K562 (cell line): ENCODE measurements around the gene HGS. TPM values are rescaled to one million over a fixed set of nuclear protein-coding genes. Genes with fewer than 3 reads are reported as not detected.

Experiments used
- ARID2 ChIP-seq: fragments of 450-650 bp; IDR thresholded peaks from 2 replicates; pipeline ENCODE4 v1.6.1; 2017; ENCODE audit warnings: antibody characterized with exemption, mild to moderate bottlenecking
- ATF7 ChIP-seq: fragments of 450-650 bp; IDR thresholded peaks from 2 replicates; pipeline ENCODE4 v1.7.1; 2014; ENCODE audit warnings: mild to moderate bottlenecking, moderate library complexity
- DIDO1 ChIP-seq: fragments of 450-650 bp; IDR thresholded peaks from 2 replicates; pipeline ENCODE4 v1.6.1; 2016; ENCODE audit warnings: low read depth, missing biosample characterization, missing genetic modification characterization
- FOXA1 ChIP-seq: fragments of 450-650 bp; IDR thresholded peaks from 2 replicates; pipeline ENCODE4 v1.6.1; 2016; ENCODE audit warnings: mild to moderate bottlenecking, borderline replicate concordance
- GTF2A2 ChIP-seq: IDR thresholded peaks from 2 replicates; pipeline ENCODE4 v1.6.1; 2016; ENCODE audit warnings: mild to moderate bottlenecking, missing genetic modification characterization, missing compliant biosample characterization
- HNRNPLL ChIP-seq: fragments of 200-400 bp; formaldehyde crosslinking; IDR thresholded peaks from 2 replicates; pipeline ENCODE4 v1.6.1; 2017; ENCODE audit warnings: low read length, low read depth, mild to moderate bottlenecking; ENCODE audit not compliant: poor library complexity, severe bottlenecking
- MCM3 ChIP-seq: fragments of 450-650 bp; IDR thresholded peaks from 2 replicates; pipeline ENCODE4 v1.6.1; 2016
- MCM7 ChIP-seq, 2 experiments: fragments of 450-650 bp; IDR thresholded peaks; 2 replicates each; pipeline ENCODE4 v1.6.1; 2016 to 2018
- MEIS2 ChIP-seq: fragments of 450-650 bp; IDR thresholded peaks from 2 replicates; pipeline ENCODE4 v1.6.1; 2014; ENCODE audit warnings: mild to moderate bottlenecking; ENCODE audit not compliant: partially characterized antibody
- NFYB ChIP-seq: IDR thresholded peaks from 2 replicates; pipeline ENCODE4 v1.6.1; 2011; ENCODE audit warnings: mild to moderate bottlenecking, moderate library complexity; ENCODE audit not compliant: insufficient read length; ENCODE audit errors: extremely low read depth
- NR2C2 ChIP-seq, 2 experiments: fragments of 200-800 bp in 1 of 2; sonication (Bioruptor generic) in 1 of 2; sonication (generic) in 1 of 2; formaldehyde crosslinking in 1 of 2; IDR thresholded peaks; 2 replicates each; pipeline versions ENCODE4 v1.6.1 to v1.8.0; 2016 to 2022; ENCODE audit warnings: mild to moderate bottlenecking in 1 of 2, missing compliant biosample characterization in 1 of 2, missing genetic modification characterization in 1 of 2, missing genetic modification reagents in 1 of 2
- POLR2H ChIP-seq: IDR thresholded peaks from 2 replicates; pipeline ENCODE4 v1.6.1; 2016; ENCODE audit warnings: missing genetic modification characterization, low read depth, mild to moderate bottlenecking, control low read depth, missing compliant biosample characterization, moderate library complexity
- RBM22 ChIP-seq: fragments of 200-400 bp; formaldehyde crosslinking; IDR thresholded peaks from 2 replicates; pipeline ENCODE4 v1.6.1; 2018; ENCODE audit warnings: low read length, low read depth; ENCODE audit not compliant: poor library complexity, severe bottlenecking
- SIN3A ChIP-seq, 2 experiments: fragments of 150-350 bp in 1 of 2; IDR thresholded peaks; 2 replicates each; pipeline ENCODE4 v1.6.1; 2011 to 2016; ENCODE audit warnings: borderline replicate concordance in 2 of 2, low read depth in 2 of 2, low read length in 2 of 2, mild to moderate bottlenecking in 2 of 2, moderate library complexity in 2 of 2; ENCODE audit not compliant: control insufficient read depth in 1 of 2
- SIN3B ChIP-seq: fragments of 450-650 bp; IDR thresholded peaks from 2 replicates; pipeline ENCODE4 v1.6.1; 2017; ENCODE audit warnings: low read depth, mild to moderate bottlenecking, moderate library complexity
- SREBF1 ChIP-seq: fragments of 150-350 bp; IDR thresholded peaks from 2 replicates; pipeline ENCODE4 v1.6.1; 2014; ENCODE audit warnings: antibody characterized with exemption, low read depth, low read length, borderline replicate concordance
- TAF15 ChIP-seq: fragments of 200-400 bp; formaldehyde crosslinking; IDR thresholded peaks from 2 replicates; pipeline ENCODE4 v1.6.1; 2017; ENCODE audit warnings: mild to moderate bottlenecking, low read depth, low read length, moderate library complexity
- TGIF2 ChIP-seq: sonication (generic); formaldehyde crosslinking; IDR thresholded peaks from 2 replicates; pipeline ENCODE4 v1.8.1; 2022; ENCODE audit warnings: mild to moderate bottlenecking, missing genetic modification reagents, moderate library complexity
- ZBTB8A ChIP-seq: fragments of 450-650 bp; IDR thresholded peaks from 2 replicates; pipeline ENCODE4 v1.6.1; 2018; ENCODE audit warnings: mild to moderate bottlenecking, moderate library complexity; ENCODE audit not compliant: partially characterized antibody
- ZEB2 ChIP-seq: fragments of 450-650 bp; IDR thresholded peaks from 2 replicates; pipeline ENCODE4 v1.6.1; 2016
- ZKSCAN3 ChIP-seq: fragments of 250-450 bp; sonication (Bioruptor Pico); IDR thresholded peaks from 2 replicates; pipeline ENCODE4 v1.4.0; 2020
- ZNF253 ChIP-seq: fragments of 250-450 bp; sonication (Bioruptor Pico); conservative IDR thresholded peaks from 2 replicates; pipeline ENCODE4 v1.6.1; 2021; ENCODE audit warnings: mild to moderate bottlenecking
- ZNF780A ChIP-seq: fragments of 250-450 bp; sonication (Bioruptor Pico); IDR thresholded peaks from 2 replicates; pipeline ENCODE4 v1.5.0; 2021; ENCODE audit warnings: mild to moderate bottlenecking
- ZNF785 ChIP-seq: fragments of 250-450 bp; sonication (Bioruptor Pico); IDR thresholded peaks from 2 replicates; pipeline ENCODE4 v1.4.0; 2020; ENCODE audit warnings: mild to moderate bottlenecking
- polyA plus RNA-seq, 8 experiments: library from polyadenylated mRNA; depleted of rRNA in 4 of 8; stranded (reverse) in 5 of 8; unstranded in 3 of 8; fragments of >200 nt; fragmentation: Nextera tagmentation in 2 of 8; fragmentation: Illumina TruSeq in 1 of 8; extraction: Ambion mirVana in 2 of 8; extraction: Trizol in 1 of 8; gene quantifications; 2 replicates each; pipeline versions ENCODE4 v1.2.1 to v1.2.3, GENCODE V29; 2011 to 2014; ENCODE audit warnings: inconsistent platforms in 1 of 8, missing spikeins in 1 of 8
- total RNA-seq, 7 experiments: library from RNA; depleted of rRNA in 6 of 7; stranded (reverse); fragments of >200 nt in 6 of 7; fragmentation: Illumina TruSeq in 2 of 7; extraction: Trizol in 2 of 7; gene quantifications; 2 replicates each; pipeline versions ENCODE4 v1.2.1 to v1.2.3, GENCODE V29; 2011 to 2021; ENCODE audit warnings: low replicate concordance in 1 of 7
- TF ChIP-seq, protein P1 (sequence below): sonication (generic); formaldehyde crosslinking; IDR thresholded peaks from 2 replicates; pipeline ENCODE4 v1.8.0; 2022; ENCODE audit warnings: mild to moderate bottlenecking, missing genetic modification reagents, borderline replicate concordance
- TF ChIP-seq, protein P2 (sequence below), 2 experiments: fragments of 200-800 bp in 1 of 2; sonication (Bioruptor generic) in 1 of 2; sonication (generic) in 1 of 2; formaldehyde crosslinking in 1 of 2; IDR thresholded peaks in 1 of 2; conservative IDR thresholded peaks in 1 of 2; 2 replicates each; pipeline versions ENCODE4 v1.5.0 to v1.6.1; 2016 to 2020; ENCODE audit warnings: missing compliant biosample characterization in 1 of 2, missing genetic modification characterization in 1 of 2, missing genetic modification reagents in 1 of 2

Gene HGS
- total and polyA plus RNA-seq, 9 of the 15 experiments (the other 6 are each of a cell fraction or from before 2014, with no cell fraction given) = 3.9 to 176 (median 77.1) TPM

DNA sequence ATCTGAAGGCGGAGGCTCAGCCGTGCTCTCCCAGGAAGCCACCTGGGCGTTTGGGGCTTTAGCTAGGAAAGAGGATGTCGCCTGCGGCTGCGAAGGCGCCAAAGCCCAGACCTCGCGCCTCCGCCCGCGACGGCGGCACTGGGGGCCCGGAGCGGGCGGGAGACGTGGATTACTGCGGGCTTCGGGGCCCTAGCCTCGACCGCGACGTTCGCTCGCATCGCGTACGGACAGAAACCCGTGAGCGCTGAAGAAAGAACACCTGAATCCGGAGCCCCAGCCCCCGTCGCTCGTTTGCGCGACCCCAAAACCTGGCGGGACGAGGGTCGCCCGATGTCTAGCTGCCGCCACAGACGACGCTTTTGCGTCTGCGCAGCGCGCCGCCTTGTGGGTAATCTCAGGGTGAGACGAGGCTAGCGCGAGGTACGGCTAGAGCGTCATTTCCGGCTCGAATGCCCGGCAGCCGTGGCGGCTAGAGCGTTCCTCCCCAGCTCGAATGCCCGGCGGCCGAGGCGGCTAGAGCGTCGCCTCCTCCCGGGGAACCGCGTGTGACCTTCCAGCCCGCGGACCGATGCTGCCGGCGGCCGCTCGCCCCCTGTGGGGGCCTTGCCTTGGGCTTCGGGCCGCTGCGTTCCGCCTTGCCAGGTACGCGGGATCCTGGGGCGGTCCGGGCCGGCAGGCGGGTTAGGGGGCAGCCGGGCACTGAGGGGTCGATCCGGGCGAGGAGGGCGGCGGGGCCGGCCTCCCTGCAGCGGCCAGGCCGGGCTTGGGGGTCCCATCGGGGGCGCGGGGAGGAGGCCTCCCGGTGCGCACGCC lies 19.3 kb downstream of the HGS start, which contains the start of gene MRPL12 (continued):
- no peak for TF ChIP-seq ZNF253
- no peak for TF ChIP-seq ZBTB8A
- peak; percentile 82 for TF ChIP-seq SIN3B
- no peak for TF ChIP-seq ZEB2
- TF ChIP-seq MCM3 = no peak
- TF ChIP-seq DIDO1 (tag) = peak; percentile 69; the same call in 1 of the 2 replicates
- no peak for TF ChIP-seq GTF2A2 (tag)
- no peak for TF ChIP-seq ZKSCAN3
- no peak for TF ChIP-seq FOXA1
- peak; percentile 75 for TF ChIP-seq HNRNPLL
- no peak for TF ChIP-seq TAF15
- TF ChIP-seq SREBF1 = no peak
- peak; percentile 77 for TF ChIP-seq RBM22
- TF ChIP-seq NR2C2 (CRISPR knock-in tag; IDR thresholded peaks at IDR 0.05) = peak; percentile 86
- peak; percentile 90 for TF ChIP-seq NR2C2 (tag; IDR thresholded peaks at IDR 0.05)
- TF ChIP-seq MEIS2 = peak; percentile 44
- peak; percentile 64; the same call in 1 of the 2 replicates for TF ChIP-seq TGIF2 (CRISPR knock-in tag)
- TF ChIP-seq MCM7 (IDR thresholded peaks at IDR 0.05) = no peak
- TF ChIP-seq ATF7 = peak; percentile 85
- TF ChIP-seq, protein P1, sequence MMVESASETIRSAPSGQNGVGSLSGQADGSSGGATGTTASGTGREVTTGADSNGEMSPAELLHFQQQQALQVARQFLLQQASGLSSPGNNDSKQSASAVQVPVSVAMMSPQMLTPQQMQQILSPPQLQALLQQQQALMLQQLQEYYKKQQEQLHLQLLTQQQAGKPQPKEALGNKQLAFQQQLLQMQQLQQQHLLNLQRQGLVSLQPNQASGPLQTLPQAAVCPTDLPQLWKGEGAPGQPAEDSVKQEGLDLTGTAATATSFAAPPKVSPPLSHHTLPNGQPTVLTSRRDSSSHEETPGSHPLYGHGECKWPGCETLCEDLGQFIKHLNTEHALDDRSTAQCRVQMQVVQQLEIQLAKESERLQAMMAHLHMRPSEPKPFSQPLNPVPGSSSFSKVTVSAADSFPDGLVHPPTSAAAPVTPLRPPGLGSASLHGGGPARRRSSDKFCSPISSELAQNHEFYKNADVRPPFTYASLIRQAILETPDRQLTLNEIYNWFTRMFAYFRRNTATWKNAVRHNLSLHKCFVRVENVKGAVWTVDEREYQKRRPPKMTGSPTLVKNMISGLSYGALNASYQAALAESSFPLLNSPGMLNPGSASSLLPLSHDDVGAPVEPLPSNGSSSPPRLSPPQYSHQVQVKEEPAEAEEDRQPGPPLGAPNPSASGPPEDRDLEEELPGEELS (CRISPR knock-in tag) = no peak; the same call in 1 of the 2 replicates
- TF ChIP-seq, protein P2, sequence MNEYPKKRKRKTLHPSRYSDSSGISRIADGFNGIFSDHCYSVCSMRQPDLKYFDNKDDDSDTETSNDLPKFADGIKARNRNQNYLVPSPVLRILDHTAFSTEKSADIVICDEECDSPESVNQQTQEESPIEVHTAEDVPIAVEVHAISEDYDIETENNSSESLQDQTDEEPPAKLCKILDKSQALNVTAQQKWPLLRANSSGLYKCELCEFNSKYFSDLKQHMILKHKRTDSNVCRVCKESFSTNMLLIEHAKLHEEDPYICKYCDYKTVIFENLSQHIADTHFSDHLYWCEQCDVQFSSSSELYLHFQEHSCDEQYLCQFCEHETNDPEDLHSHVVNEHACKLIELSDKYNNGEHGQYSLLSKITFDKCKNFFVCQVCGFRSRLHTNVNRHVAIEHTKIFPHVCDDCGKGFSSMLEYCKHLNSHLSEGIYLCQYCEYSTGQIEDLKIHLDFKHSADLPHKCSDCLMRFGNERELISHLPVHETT (CRISPR knock-in tag; conservative IDR thresholded peaks at IDR 0.05 in 1 of 2, IDR thresholded peaks at IDR 0.05 in 1 of 2) = peak in 1 of 2 experiments; percentile 93; a peak in 2 of 4 replicates
- TF ChIP-seq ARID2 = no peak
- peak; percentile 75 to 94; a peak in 3 of 4 replicates for TF ChIP-seq SIN3A (IDR thresholded peaks at IDR 0.05; ENCODE audit: borderline replicate concordance in 2 of 2, control insufficient read depth in 1 of 2, low read depth in 2 of 2, low read length in 2 of 2)
- no peak for TF ChIP-seq ZNF785 (CRISPR knock-in tag)
- TF ChIP-seq ZNF780A (CRISPR knock-in tag) = no peak
- peak; percentile 72 for TF ChIP-seq POLR2H (tag)
- no peak for TF ChIP-seq NFYB
